Type B pancreatic cell (in vitro differentiated cells): ENCODE measurements around the gene CDC37L1. TPM values are rescaled to one million over a fixed set of nuclear protein-coding genes. Genes with fewer than 3 reads are reported as not detected.

ENCODE experiments used
- DNase-seq: peaks from one replicate; pipeline ENCODE4 v3.0.0; 2021; ENCODE audit warnings: mixed read lengths; ENCODE audit not compliant: unreplicated experiment; ENCODE audit errors: extremely low spot score
- H3K27ac Mint-ChIP-seq: 2 replicates; pipeline ENCODE4 v1.8.0; 2021; ENCODE audit warnings: mild to moderate bottlenecking, mixed read lengths
- H3K27me3 Mint-ChIP-seq: 2 replicates; pipeline ENCODE4 v1.8.0; 2021; ENCODE audit warnings: mixed read lengths
- H3K36me3 Mint-ChIP-seq: 2 replicates; pipeline ENCODE4 v1.8.0; 2021; ENCODE audit warnings: mixed read lengths
- H3K4me1 Mint-ChIP-seq: one replicate; pipeline ENCODE4 v1.8.0; 2021; ENCODE audit warnings: mixed read lengths; ENCODE audit not compliant: unreplicated experiment
- H3K4me3 Mint-ChIP-seq: 2 replicates; pipeline ENCODE4 v1.8.0; 2021; ENCODE audit warnings: mild to moderate bottlenecking, mixed read lengths
- H3K9me3 Mint-ChIP-seq: 2 replicates; pipeline ENCODE4 v1.8.0; 2021; ENCODE audit warnings: mixed read lengths
- CTCF ChIP-seq: fragments of 200-600 bp; sonication (generic); conservative IDR thresholded peaks from 2 replicates; pipeline ENCODE4 v1.5.0; 2021; ENCODE audit warnings: antibody characterized with exemption, mild to moderate bottlenecking
- total RNA-seq: library from RNA; stranded (reverse); gene quantifications from 2 replicates; pipeline ENCODE4 v1.2.1, GENCODE V29; 2021; ENCODE audit warnings: low replicate concordance

The CDC37L1 gene
- total RNA-seq, 1 donor from 2014 or later, result 13.2 TPM

DNA sequence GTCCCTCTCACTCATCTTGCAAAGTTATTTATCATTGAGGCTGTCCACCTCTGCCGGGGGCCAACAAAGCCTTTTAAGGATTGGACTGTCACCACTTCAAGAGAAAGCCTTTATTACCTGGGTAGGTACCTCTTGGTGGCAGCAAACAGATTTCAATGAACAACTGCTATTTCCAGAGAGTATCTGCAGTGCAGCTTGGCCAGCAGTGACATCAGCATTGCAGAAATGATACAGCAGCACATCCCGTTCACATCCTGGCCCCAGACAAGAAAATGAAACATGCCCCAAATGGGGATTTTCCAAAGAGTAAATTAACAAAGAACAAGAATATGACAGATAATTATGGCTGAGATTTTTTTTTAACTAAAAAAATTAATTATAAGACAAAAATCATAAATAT is 10.8 kb upstream of the CDC37L1 start:
- Mint-ChIP-seq H3K9me3 (no peaks in the 10 kb centered on the region), H3K4me1 (peaks cover 24% of the 10 kb centered on the region), H3K27ac (no peak overlapping the region), H3K4me3 (no peak overlapping the region), H3K36me3 (no peaks in the 10 kb centered on the region), H3K27me3 (peaks cover 4% of the 10 kb centered on the region)
- TF ChIP-seq CTCF, result no peak
- DNase-seq, result no peak

DNA sequence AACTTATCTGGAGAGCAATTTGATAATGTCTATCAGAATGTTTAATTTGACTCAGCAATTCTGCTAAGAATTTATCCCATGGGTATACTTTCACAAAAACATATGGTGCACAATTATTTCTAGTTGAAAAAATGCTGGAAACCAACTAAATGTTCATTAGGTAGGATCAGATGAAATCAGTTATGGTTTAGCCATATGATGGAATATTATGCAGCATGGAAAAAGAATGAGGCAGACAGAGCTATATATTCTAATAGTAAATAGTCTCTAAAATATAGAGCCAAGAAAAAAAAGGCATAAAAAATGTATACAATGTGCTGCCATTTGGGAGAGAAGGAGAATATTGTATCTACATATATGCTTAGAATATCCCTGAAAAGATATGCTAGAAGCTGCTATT is 9.5 kb upstream of the CDC37L1 start:
- Mint-ChIP-seq H3K36me3 (no peaks in the 10 kb centered on the region), H3K27me3 (peaks cover 4% of the 10 kb centered on the region), H3K9me3 (no peaks in the 10 kb centered on the region), H3K27ac (no peak overlapping the region), H3K4me3 (no peak overlapping the region), H3K4me1 (peaks cover 18% of the 10 kb centered on the region)
- TF ChIP-seq CTCF, result no peak
- DNase-seq, result no peak

DNA sequence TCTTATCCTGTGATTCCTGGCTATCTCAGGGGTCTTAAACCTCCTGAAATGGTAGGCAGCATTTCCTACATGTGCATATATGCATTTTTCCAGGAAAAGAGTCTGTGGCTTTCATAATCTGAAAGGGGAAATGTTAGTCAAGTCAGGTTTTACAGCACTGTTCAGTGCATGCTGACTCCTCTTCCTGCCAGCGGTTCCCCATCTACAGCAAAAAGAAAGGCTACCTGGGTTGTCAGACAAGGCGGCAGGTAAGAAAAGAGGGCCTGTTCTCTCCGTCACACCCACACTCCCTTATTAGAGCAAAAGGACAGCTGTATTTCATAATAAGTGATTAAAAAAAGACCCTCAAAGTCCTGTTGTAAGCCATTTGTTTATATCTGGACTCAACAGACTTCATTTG is 8.8 kb upstream of the CDC37L1 start:
- no peak for DNase-seq
- peaks cover 4% of the 10 kb centered on the region for H3K27me3 Mint-ChIP-seq
- no peak for TF ChIP-seq CTCF

DNA sequence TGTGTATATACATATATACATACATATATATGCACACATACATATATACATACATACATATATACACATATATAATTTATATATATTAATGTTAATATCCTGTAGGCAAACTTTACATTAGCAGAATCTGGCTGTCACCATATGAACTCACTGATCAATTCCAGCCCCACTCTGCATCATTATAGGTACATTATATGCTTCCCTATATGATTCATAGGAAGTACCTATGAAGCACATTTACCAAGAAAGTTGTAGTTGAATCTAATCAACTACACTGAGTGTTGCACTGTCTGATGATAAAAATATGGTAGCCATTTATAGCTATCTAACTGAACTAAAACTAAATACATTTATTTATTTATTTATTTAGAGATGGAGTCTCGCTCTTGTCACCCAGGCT is 7.6 kb upstream of the CDC37L1 start:
- H3K27ac Mint-ChIP-seq, result no peak overlapping the region
- H3K9me3 Mint-ChIP-seq, result no peaks in the 10 kb centered on the region
- no peaks in the 10 kb centered on the region for H3K36me3 Mint-ChIP-seq
- H3K4me1 Mint-ChIP-seq, result peaks cover 2% of the 10 kb centered on the region
- no peak for DNase-seq
- no peak overlapping the region for H3K4me3 Mint-ChIP-seq
- H3K27me3 Mint-ChIP-seq, result peaks cover 4% of the 10 kb centered on the region
- no peak for TF ChIP-seq CTCF

More for the DNA sequence above, 8.8 kb upstream of the CDC37L1 start:
- H3K36me3 Mint-ChIP-seq, result no peaks in the 10 kb centered on the region
- H3K4me1 Mint-ChIP-seq, result peaks cover 13% of the 10 kb centered on the region
- H3K9me3 Mint-ChIP-seq, result no peaks in the 10 kb centered on the region
- no peak overlapping the region for H3K27ac Mint-ChIP-seq
- no peak overlapping the region for H3K4me3 Mint-ChIP-seq

GRCh38 chr9:4674783-4675182 is 4.6 kb upstream of the CDC37L1 start:
- DNase-seq, result no peak
- H3K36me3 Mint-ChIP-seq, result no peaks in the 10 kb centered on the region
- H3K27me3 Mint-ChIP-seq, result no peaks in the 10 kb centered on the region
- TF ChIP-seq CTCF, result no peak
- no peak overlapping the region for H3K27ac Mint-ChIP-seq
- H3K4me3 Mint-ChIP-seq, result no peak overlapping the region
- no peaks in the 10 kb centered on the region for H3K9me3 Mint-ChIP-seq
- no peaks in the 10 kb centered on the region for H3K4me1 Mint-ChIP-seq

DNA sequence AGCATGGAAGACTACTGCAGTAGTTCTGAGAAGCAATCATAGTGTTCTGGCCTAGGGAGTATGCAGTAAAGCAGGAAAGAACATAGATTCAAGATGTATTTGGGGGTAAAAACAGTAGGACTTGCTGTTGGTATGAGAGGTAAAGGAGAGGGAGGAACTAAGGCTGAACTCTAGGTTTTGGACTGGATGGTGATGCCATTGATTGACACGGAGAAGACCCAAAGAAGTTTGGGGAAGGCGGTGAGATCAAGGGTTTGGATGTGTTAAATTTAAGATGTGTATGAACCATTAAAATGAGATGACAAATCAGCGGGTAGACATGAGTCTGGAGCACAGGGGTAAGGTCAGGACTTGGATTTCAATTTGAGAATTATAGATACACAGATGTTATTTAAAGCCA is 2.0 kb upstream of the CDC37L1 start:
- Mint-ChIP-seq H3K27ac (no peak overlapping the region), H3K27me3 (no peaks in the 10 kb centered on the region), H3K4me1 (no peaks in the 10 kb centered on the region), H3K36me3 (no peaks in the 10 kb centered on the region), H3K9me3 (no peaks in the 10 kb centered on the region), H3K4me3 (no peak overlapping the region)
- DNase-seq, result no peak
- no peak for TF ChIP-seq CTCF
